Suprapubic skin (tissue), 4 donors: ENCODE data around the gene RRP12. TPM values are rescaled to one million over a fixed set of nuclear protein-coding genes. Genes with fewer than 3 reads are reported as not detected.
"Not testable (repeated sequence)": the region's sequence is repeated elsewhere in the genome, so short reads cannot be mapped to it uniquely, and the experiment has no call there.

Experiments used
- DNase-seq, 2 donors: peaks; one replicate each; pipeline ENCODE4 v3.0.0-alpha.2; 2019; ENCODE audit warnings: low spot score in 2 of 2
- H3K27ac ChIP-seq: fragments of 200-600 bp; sonication (generic); one replicate; pipeline ENCODE4 v1.5.1; 2019
- H3K27me3 ChIP-seq: fragments of 200-600 bp; sonication (generic); one replicate; pipeline ENCODE4 v1.5.1; 2019
- H3K36me3 ChIP-seq: fragments of 200-600 bp; sonication (generic); one replicate; pipeline ENCODE4 v1.5.1; 2019
- H3K4me1 ChIP-seq: fragments of 200-600 bp; sonication (generic); one replicate; pipeline ENCODE4 v1.5.1; 2019
- H3K4me3 ChIP-seq: fragments of 200-600 bp; sonication (generic); one replicate; pipeline ENCODE4 v1.5.1; 2019; ENCODE audit warnings: mild to moderate bottlenecking
- H3K9me3 ChIP-seq: fragments of 200-600 bp; sonication (generic); one replicate; pipeline ENCODE4 v1.5.1; 2019
- EP300 ChIP-seq: sonication (generic); formaldehyde crosslinking; IDR thresholded peaks from one replicate; pipeline ENCODE4 v1.6.1; 2017; ENCODE audit warnings: antibody characterized with exemption
- POLR2A ChIP-seq, 2 donors: fragments of 450-650 bp; IDR thresholded peaks; one replicate each; pipeline ENCODE4 v1.6.1; 2017; ENCODE audit warnings: antibody characterized with exemption in 2 of 2, mild to moderate bottlenecking in 2 of 2, moderate library complexity in 2 of 2
- POLR2AphosphoS5 ChIP-seq, 3 donors: sonication (generic); formaldehyde crosslinking; IDR thresholded peaks; one replicate each; pipeline ENCODE4 v1.6.1; 2017; ENCODE audit warnings: antibody characterized with exemption in 3 of 3
- WGBS: methylation state at CpG from one replicate; pipeline ENCODE4 v1.1.5; 2018; 5-methylcytosine and 5-hydroxymethylcytosine counted together
- total RNA-seq, 4 donors: library from RNA; depleted of rRNA; stranded (reverse); fragments of >200 nt; gene quantifications; one replicate each; pipeline ENCODE4 v1.1.0, GENCODE V29; 2016
- TF ChIP-seq, protein P1 (sequence below), 2 donors: fragments of 200-600 bp in 1 of 2; fragments of 450-650 bp in 1 of 2; sonication (generic) in 1 of 2; IDR thresholded peaks; one replicate each; pipeline ENCODE4 v1.5.1; 2016 to 2019; ENCODE audit warnings: antibody characterized with exemption in 2 of 2, mild to moderate bottlenecking in 1 of 2, moderate library complexity in 1 of 2

Gene RRP12
- total RNA-seq, 4 donors from 2014 or later = 24.5 to 49.3 (median 48.6) TPM

DNA sequence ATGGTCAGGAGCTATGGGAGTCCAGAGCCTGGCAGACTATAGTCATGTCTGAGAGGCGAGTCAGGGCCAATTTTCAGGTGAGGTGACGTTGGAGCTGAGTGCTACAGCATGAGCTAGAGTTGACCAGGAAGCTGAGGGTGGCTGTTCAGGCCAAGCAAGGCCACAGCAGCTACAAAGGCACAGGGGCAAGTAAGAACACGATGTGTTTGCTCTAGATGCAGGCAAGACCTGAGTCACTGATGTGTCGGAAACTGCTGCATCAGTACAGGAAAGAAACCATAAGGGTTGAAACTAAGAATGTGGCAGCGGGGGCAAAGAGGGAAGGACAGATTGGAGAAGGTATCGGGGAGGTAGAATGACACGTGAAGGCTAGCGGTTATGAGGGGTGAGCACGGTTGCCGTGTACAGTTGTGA, 11.8 kb upstream of the RRP12 start:
- H3K36me3 ChIP-seq = no peaks in the 10 kb centered on the region
- no peak for TF ChIP-seq EP300
- TF ChIP-seq POLR2AphosphoS5 (IDR thresholded peaks at IDR 0.05) = no peak
- TF ChIP-seq, protein P1, sequence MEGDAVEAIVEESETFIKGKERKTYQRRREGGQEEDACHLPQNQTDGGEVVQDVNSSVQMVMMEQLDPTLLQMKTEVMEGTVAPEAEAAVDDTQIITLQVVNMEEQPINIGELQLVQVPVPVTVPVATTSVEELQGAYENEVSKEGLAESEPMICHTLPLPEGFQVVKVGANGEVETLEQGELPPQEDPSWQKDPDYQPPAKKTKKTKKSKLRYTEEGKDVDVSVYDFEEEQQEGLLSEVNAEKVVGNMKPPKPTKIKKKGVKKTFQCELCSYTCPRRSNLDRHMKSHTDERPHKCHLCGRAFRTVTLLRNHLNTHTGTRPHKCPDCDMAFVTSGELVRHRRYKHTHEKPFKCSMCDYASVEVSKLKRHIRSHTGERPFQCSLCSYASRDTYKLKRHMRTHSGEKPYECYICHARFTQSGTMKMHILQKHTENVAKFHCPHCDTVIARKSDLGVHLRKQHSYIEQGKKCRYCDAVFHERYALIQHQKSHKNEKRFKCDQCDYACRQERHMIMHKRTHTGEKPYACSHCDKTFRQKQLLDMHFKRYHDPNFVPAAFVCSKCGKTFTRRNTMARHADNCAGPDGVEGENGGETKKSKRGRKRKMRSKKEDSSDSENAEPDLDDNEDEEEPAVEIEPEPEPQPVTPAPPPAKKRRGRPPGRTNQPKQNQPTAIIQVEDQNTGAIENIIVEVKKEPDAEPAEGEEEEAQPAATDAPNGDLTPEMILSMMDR (IDR thresholded peaks at IDR 0.05) = no peak
- TF ChIP-seq POLR2A (IDR thresholded peaks at IDR 0.05) = no peak
- H3K4me1 ChIP-seq = peaks cover 30% of the 10 kb centered on the region
- WGBS = 67% methylated on average over 10 of the region's 10 CpGs
- no peaks in the 10 kb centered on the region for H3K9me3 ChIP-seq
- DNase-seq = no peak
- no peaks in the 10 kb centered on the region for H3K27me3 ChIP-seq
- no peak overlapping the region for H3K4me3 ChIP-seq
- H3K27ac ChIP-seq = peak overlapping the region; percentile 57

DNA sequence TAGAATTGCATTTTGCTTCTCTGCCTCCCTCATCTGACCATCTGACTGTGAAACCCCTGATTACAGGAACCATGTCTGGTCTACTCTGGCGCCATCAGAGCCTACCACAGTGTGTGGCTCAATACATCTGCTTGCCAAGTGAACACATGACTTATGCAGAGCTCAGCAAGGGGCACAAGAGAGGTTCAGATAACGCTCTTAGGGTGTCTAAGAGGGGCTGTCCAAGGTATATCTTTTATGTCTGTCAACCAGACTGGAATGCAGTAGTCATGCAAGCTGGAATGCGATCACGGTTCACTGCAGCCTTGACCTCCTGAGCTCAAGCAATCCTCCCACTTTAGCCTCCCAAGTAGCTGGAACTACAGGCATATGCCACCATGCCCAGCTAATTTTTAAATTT, 10.3 kb upstream of the RRP12 start:
- peaks cover 44% of the 10 kb centered on the region for H3K4me1 ChIP-seq
- WGBS = 77% methylated on average over 4 of the region's 4 CpGs
- no peak overlapping the region for H3K27ac ChIP-seq
- TF ChIP-seq POLR2AphosphoS5 (IDR thresholded peaks at IDR 0.05) (no peak), POLR2A (IDR thresholded peaks at IDR 0.05) (no peak), EP300 (no peak)
- TF ChIP-seq, protein P1 (IDR thresholded peaks at IDR 0.05) = no peak
- no peak overlapping the region for H3K4me3 ChIP-seq
- H3K27me3 ChIP-seq = no peaks in the 10 kb centered on the region
- H3K36me3 ChIP-seq = no peaks in the 10 kb centered on the region
- DNase-seq = no peak
- H3K9me3 ChIP-seq = no peaks in the 10 kb centered on the region

DNA sequence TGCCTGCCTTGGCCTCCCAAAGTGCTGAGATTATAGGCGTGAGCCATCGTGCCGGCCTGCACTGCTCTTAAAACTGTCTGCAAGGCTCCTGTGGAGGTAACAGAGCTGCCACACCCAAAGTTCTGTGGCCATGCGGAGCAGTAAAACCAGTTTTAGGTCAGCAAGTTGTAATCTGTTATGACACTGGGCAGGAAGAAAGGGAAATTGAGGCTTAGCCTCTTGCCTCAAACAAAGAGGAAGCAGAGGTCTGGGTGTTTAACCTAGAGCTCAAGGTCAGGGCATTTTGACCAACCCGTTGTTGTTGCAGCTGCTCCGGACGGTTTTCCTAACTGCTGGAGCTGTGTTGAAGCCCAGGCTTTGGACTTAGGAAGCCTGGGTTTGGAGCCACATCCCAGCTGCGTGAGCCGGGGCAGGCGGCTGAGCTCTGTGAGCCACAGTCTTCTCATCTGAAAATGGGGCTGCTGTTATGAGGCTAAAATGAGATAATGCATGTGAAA, 7.4 kb upstream of the RRP12 start:
- H3K36me3 ChIP-seq = no peaks in the 10 kb centered on the region
- no peak overlapping the region for H3K4me3 ChIP-seq
- peaks cover 37% of the 10 kb centered on the region for H3K4me1 ChIP-seq
- H3K9me3 ChIP-seq = no peaks in the 10 kb centered on the region
- WGBS = 56% methylated on average over 10 of the region's 10 CpGs
- H3K27me3 ChIP-seq = no peaks in the 10 kb centered on the region
- no peak for DNase-seq
- H3K27ac ChIP-seq = peak overlapping the region; percentile 69
- TF ChIP-seq POLR2A (IDR thresholded peaks at IDR 0.05) (no peak), POLR2AphosphoS5 (IDR thresholded peaks at IDR 0.05) (no peak), EP300 (no peak)
- TF ChIP-seq, protein P1 (IDR thresholded peaks at IDR 0.05) = no peak

DNA sequence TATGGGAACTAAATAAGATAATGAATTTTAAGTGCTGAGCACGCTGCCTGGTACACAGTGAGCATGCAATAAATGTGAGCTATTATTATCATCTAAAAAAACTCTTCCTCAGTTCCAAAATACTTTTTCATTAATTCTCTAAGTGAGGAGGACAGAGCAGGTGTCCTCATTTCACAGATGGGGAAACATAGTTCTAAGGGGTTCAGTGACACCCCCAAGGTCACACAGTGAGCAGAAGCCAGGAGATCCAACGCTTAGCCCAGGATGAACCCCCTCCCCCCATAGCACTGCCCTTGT, 6.8 kb upstream of the RRP12 start:
- Histone ChIP-seq H3K9me3 (no peaks in the 10 kb centered on the region), H3K4me1 (peaks cover 30% of the 10 kb centered on the region), H3K4me3 (no peak overlapping the region), H3K27ac (peak overlapping the region; percentile 69), H3K36me3 (no peaks in the 10 kb centered on the region), H3K27me3 (no peaks in the 10 kb centered on the region)
- 72% methylated on average over 2 of the region's 2 CpGs for WGBS
- no peak for TF ChIP-seq EP300
- TF ChIP-seq, protein P1 (IDR thresholded peaks at IDR 0.05) = no peak
- TF ChIP-seq POLR2A (IDR thresholded peaks at IDR 0.05) = no peak
- DNase-seq = no peak

DNA sequence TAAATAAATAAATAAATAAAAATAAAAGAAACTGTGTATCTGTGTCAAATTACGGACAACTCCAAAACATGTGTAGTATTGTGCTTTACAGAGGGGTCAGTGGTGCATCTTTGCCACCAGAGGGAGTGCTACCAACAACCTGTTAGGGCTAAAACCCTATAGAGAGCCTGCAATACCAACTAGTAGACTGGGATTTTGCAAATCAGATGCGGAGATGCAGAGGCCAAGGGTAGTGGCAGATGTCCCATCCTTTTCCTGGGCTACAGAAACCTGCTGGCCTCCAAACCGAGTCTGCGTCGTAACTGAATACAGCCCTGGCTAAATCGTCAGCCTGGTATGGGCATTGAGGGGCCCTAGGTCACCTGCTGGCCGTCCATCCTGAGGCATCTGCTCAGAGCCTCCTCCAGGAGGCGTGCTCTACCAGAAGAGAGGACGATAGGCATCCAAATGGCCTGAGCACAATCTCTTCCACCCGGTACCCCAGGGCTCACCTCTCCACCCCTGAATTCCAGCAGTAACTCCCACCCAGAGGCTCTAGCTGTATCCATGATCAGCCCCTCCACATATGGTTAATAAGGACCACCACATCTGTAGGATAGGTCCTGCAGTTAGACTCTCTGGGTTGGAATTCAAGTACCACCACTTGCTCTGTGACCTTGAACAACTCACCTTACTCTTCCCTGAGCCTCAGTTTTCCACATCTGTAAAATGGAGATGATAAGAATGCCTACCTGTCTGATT, 6.2 kb upstream of the RRP12 start:
- no peaks in the 10 kb centered on the region for H3K27me3 ChIP-seq
- no peak overlapping the region for H3K4me3 ChIP-seq
- H3K9me3 ChIP-seq = no peaks in the 10 kb centered on the region
- TF ChIP-seq POLR2AphosphoS5 (IDR thresholded peaks at IDR 0.05) = no peak
- TF ChIP-seq, protein P1 (IDR thresholded peaks at IDR 0.05) = peak; percentile 40 to 79
- no peak for DNase-seq
- no peaks in the 10 kb centered on the region for H3K36me3 ChIP-seq
- 4% methylated on average over 8 of the region's 10 CpGs for WGBS
- H3K27ac ChIP-seq = peak overlapping the region; percentile 69
- H3K4me1 ChIP-seq = peaks cover 28% of the 10 kb centered on the region

DNA sequence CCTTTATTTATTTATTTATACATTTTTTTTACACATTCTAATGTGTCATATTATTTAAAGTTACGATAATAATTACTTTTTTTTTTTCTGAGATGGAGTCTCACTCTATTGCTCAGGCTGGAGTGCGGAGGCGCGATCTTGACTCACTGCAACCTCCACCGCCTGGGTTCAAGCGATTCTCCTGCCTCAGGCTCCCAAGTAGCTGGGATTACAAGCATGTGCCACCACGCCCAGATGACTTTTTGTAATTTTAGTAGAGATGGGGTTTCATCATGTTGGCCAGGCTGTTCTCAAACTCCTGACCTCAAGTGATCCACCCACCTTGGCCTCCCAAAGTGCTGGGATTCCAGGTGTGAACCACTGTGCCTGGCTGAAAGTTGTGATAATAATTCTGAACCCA, 5.3 kb upstream of the RRP12 start:
- not testable (repeated sequence) for H3K27me3 ChIP-seq, H3K4me3 ChIP-seq, H3K36me3 ChIP-seq, DNase-seq, H3K9me3 ChIP-seq
- Histone ChIP-seq H3K27ac (peak overlapping the region; percentile 69), H3K4me1 (peaks cover 31% of the 10 kb centered on the region)
- WGBS = 76% methylated on average over 7 of the region's 7 CpGs
